Activated naive CD8-positive, alpha-beta T cell treated with anti-CD3 and anti-CD28 coated beads, Interleukin-2, amount 50 U/mL, for 24 hours (primary cell): Measurements from ENCODE around the gene CCDC154.
A peak's percentile ranks its signal among the peaks of the same experiment; 100 is the strongest.
"Not testable (repeated sequence)": the region's sequence is repeated elsewhere in the genome, so short reads cannot be mapped to it uniquely, and the experiment has no call there.

ENCODE experiments used
- ATAC-seq: fragments of 150-1000 bp; cut with Tn5 transposase; one replicate; pipeline ENCODE4 v1.10.0; 2021
- DNase-seq: peaks from one replicate; pipeline ENCODE4 v3.0.0; 2021
- H3K27ac Mint-ChIP-seq: one replicate; pipeline ENCODE4 v1.8.0; 2021; ENCODE audit warnings: mild to moderate bottlenecking, mixed read lengths
- H3K27me3 Mint-ChIP-seq: one replicate; pipeline ENCODE4 v1.8.0; 2021; ENCODE audit warnings: mixed read lengths
- H3K36me3 Mint-ChIP-seq: one replicate; pipeline ENCODE4 v1.8.0; 2021; ENCODE audit warnings: low read depth, mixed read lengths
- H3K4me1 Mint-ChIP-seq: one replicate; pipeline ENCODE4 v1.8.0; 2021; ENCODE audit warnings: mixed read lengths
- H3K4me3 Mint-ChIP-seq: one replicate; pipeline ENCODE4 v1.8.0; 2021; ENCODE audit warnings: mild to moderate bottlenecking, moderate library complexity, mixed read lengths
- H3K9me3 Mint-ChIP-seq: one replicate; pipeline ENCODE4 v1.8.0; 2021; ENCODE audit warnings: mixed read lengths

CCDC154 gene

GRCh38 chr16:1481906-1482835 lies 37.8 kb upstream of the CCDC154 start:
- H3K36me3 Mint-ChIP-seq: no peaks in the 10 kb centered on the region

GRCh38 chr16:1478937-1479336 lies 34.6 kb upstream of the CCDC154 start:
- H3K4me1 Mint-ChIP-seq: peaks cover 17% of the 10 kb centered on the region
- ATAC-seq, H3K36me3 Mint-ChIP-seq, H3K27ac Mint-ChIP-seq, H3K4me3 Mint-ChIP-seq, DNase-seq, H3K27me3 Mint-ChIP-seq, H3K9me3 Mint-ChIP-seq: not testable (repeated sequence)

More at GRCh38 chr16:1481906-1482835, 37.8 kb upstream of the CCDC154 start:
- Mint-ChIP-seq H3K27me3 (peaks cover 1% of the 10 kb centered on the region), H3K9me3 (no peaks in the 10 kb centered on the region), H3K27ac (no peak overlapping the region), H3K4me1 (peaks cover 6% of the 10 kb centered on the region), H3K4me3 (no peak overlapping the region)
- ATAC-seq: no peak
- no peak for DNase-seq

GRCh38 chr16:1477033-1477432 lies 32.7 kb upstream of the CCDC154 start:
- H3K9me3 Mint-ChIP-seq: no peaks in the 10 kb centered on the region
- ATAC-seq (no peak), DNase-seq (no peak)
- peaks cover 1% of the 10 kb centered on the region for H3K27me3 Mint-ChIP-seq
- peaks cover 26% of the 10 kb centered on the region for H3K4me1 Mint-ChIP-seq
- no peak overlapping the region for H3K27ac Mint-ChIP-seq
- H3K36me3 Mint-ChIP-seq: peaks cover 2% of the 10 kb centered on the region
- H3K4me3 Mint-ChIP-seq: no peak overlapping the region

GRCh38 chr16:1475552-1476114 lies 31.3 kb upstream of the CCDC154 start:
- Mint-ChIP-seq H3K36me3 (peaks cover 2% of the 10 kb centered on the region), H3K9me3 (no peaks in the 10 kb centered on the region), H3K27ac (peak overlapping the region; percentile 87), H3K27me3 (peaks cover 1% of the 10 kb centered on the region), H3K4me1 (peaks cover 30% of the 10 kb centered on the region), H3K4me3 (peak overlapping the region; percentile 84)
- DNase-seq (no peak), ATAC-seq (no peak)

- ATAC-seq (peak; percentile 89), DNase-seq (peak; percentile 92)
- H3K4me1 Mint-ChIP-seq: peaks cover 33% of the 10 kb centered on the region
- peaks cover 2% of the 10 kb centered on the region for H3K36me3 Mint-ChIP-seq
- H3K27me3 Mint-ChIP-seq: peaks cover 1% of the 10 kb centered on the region
- H3K27ac Mint-ChIP-seq: peak within 1 kb of the TSS; percentile 87
- H3K4me3 Mint-ChIP-seq: peak within 1 kb of the TSS; percentile 84
- H3K9me3 Mint-ChIP-seq: no peaks in the 10 kb centered on the region
Observed at GRCh38 chr16:1474796-1475551, 30.6 kb upstream of the CCDC154 start, which contains the start of gene CLCN7. TSS of gene CLCN7 (minus strand) at chr16:1475028. CDS start at chr16:1474974, 54 bp downstream.

GRCh38 chr16:1474082-1474795 lies 29.9 kb upstream of the CCDC154 start:
- ATAC-seq: peak; percentile 31
- Mint-ChIP-seq H3K9me3 (no peaks in the 10 kb centered on the region), H3K27ac (peak overlapping the region; percentile 73), H3K36me3 (peaks cover 2% of the 10 kb centered on the region), H3K27me3 (peaks cover 1% of the 10 kb centered on the region), H3K4me1 (peaks cover 36% of the 10 kb centered on the region), H3K4me3 (peak overlapping the region; percentile 82)
- no peak for DNase-seq

GRCh38 chr16:1472974-1473373 lies 28.6 kb upstream of the CCDC154 start:
- Mint-ChIP-seq H3K36me3 (peaks cover 2% of the 10 kb centered on the region), H3K9me3 (no peaks in the 10 kb centered on the region), H3K4me3 (peak overlapping the region; percentile 62), H3K4me1 (peaks cover 36% of the 10 kb centered on the region), H3K27me3 (no peaks in the 10 kb centered on the region), H3K27ac (peak overlapping the region; percentile 75)
- ATAC-seq (no peak), DNase-seq (no peak)

- H3K4me1 Mint-ChIP-seq: peaks cover 36% of the 10 kb centered on the region
Observed at GRCh38 chr16:1471569-1472194, 27.3 kb upstream of the CCDC154 start.

GRCh38 chr16:1470481-1471251 lies 26.3 kb upstream of the CCDC154 start:
- peaks cover 32% of the 10 kb centered on the region for H3K4me1 Mint-ChIP-seq
- no peak for DNase-seq

More at GRCh38 chr16:1471569-1472194, 27.3 kb upstream of the CCDC154 start:
- Mint-ChIP-seq H3K27me3 (no peaks in the 10 kb centered on the region), H3K27ac (no peak overlapping the region), H3K9me3 (no peaks in the 10 kb centered on the region), H3K4me3 (no peak overlapping the region), H3K36me3 (peaks cover 2% of the 10 kb centered on the region)
- DNase-seq (no peak), ATAC-seq (no peak)

GRCh38 chr16:1469693-1470201 lies 25.4 kb upstream of the CCDC154 start:
- H3K27ac Mint-ChIP-seq: no peak overlapping the region
- H3K4me3 Mint-ChIP-seq: no peak overlapping the region
- no peaks in the 10 kb centered on the region for H3K27me3 Mint-ChIP-seq
- H3K9me3 Mint-ChIP-seq: no peaks in the 10 kb centered on the region
- ATAC-seq (no peak), DNase-seq (no peak)
- peaks cover 28% of the 10 kb centered on the region for H3K4me1 Mint-ChIP-seq
- H3K36me3 Mint-ChIP-seq: peaks cover 2% of the 10 kb centered on the region

More at GRCh38 chr16:1470481-1471251, 26.3 kb upstream of the CCDC154 start:
- no peaks in the 10 kb centered on the region for H3K27me3 Mint-ChIP-seq
- peak overlapping the region; percentile 78 for H3K27ac Mint-ChIP-seq
- H3K36me3 Mint-ChIP-seq: peaks cover 2% of the 10 kb centered on the region
- no peak for ATAC-seq
- H3K9me3 Mint-ChIP-seq: no peaks in the 10 kb centered on the region
- H3K4me3 Mint-ChIP-seq: no peak overlapping the region

GRCh38 chr16:1469141-1469540 lies 24.8 kb upstream of the CCDC154 start:
- not testable (repeated sequence) for DNase-seq, H3K4me3 Mint-ChIP-seq, H3K27ac Mint-ChIP-seq, ATAC-seq, H3K27me3 Mint-ChIP-seq, H3K36me3 Mint-ChIP-seq, H3K9me3 Mint-ChIP-seq
- H3K4me1 Mint-ChIP-seq: peaks cover 27% of the 10 kb centered on the region

GRCh38 chr16:1468426-1468810 lies 24.1 kb upstream of the CCDC154 start:
- peaks cover 25% of the 10 kb centered on the region for H3K4me1 Mint-ChIP-seq
- no peaks in the 10 kb centered on the region for H3K27me3 Mint-ChIP-seq
- no peak for ATAC-seq
- H3K27ac Mint-ChIP-seq: no peak overlapping the region
- no peak for DNase-seq
- no peak overlapping the region for H3K4me3 Mint-ChIP-seq
- H3K36me3 Mint-ChIP-seq: no peaks in the 10 kb centered on the region
- H3K9me3 Mint-ChIP-seq: no peaks in the 10 kb centered on the region

GRCh38 chr16:1466968-1467521 lies 22.7 kb upstream of the CCDC154 start:
- Mint-ChIP-seq H3K4me1 (peaks cover 16% of the 10 kb centered on the region), H3K27me3 (no peaks in the 10 kb centered on the region), H3K9me3 (no peaks in the 10 kb centered on the region), H3K27ac (no peak overlapping the region), H3K36me3 (no peaks in the 10 kb centered on the region), H3K4me3 (no peak overlapping the region)
- ATAC-seq (no peak), DNase-seq (no peak)
